Measurements from ENCODE around the gene EXOC6B. TPM values are rescaled to one million over a fixed set of nuclear protein-coding genes. Genes with fewer than 3 reads are reported as not detected.
A peak's percentile ranks its signal among the peaks of the same experiment; 100 is the strongest.

The EXOC6B gene
- total RNA-seq, 1 donor = 24.6 TPM

- peak overlapping the region; percentile 68 for H3K4me3 ChIP-seq (ENCODE audit: insufficient read depth, low read length)
- DNase-seq (ENCODE audit: insufficient read length, low spot score, missing footprints) = peak; percentile 95
- no peaks in the 10 kb centered on the region for H3K36me3 ChIP-seq (ENCODE audit: insufficient read depth, low read length)
- H2AFZ ChIP-seq (ENCODE audit: low read length) = no peak overlapping the region
- no peak for TF ChIP-seq CTCF (IDR thresholded peaks at IDR 0.05; ENCODE audit: extremely low read depth, low read depth, low read length)
- H3K9me3 ChIP-seq (ENCODE audit: low read depth, low read length) = no peaks in the 10 kb centered on the region
- no peak overlapping the region for H3K27ac ChIP-seq (ENCODE audit: low read depth, low read length)
- no peaks in the 10 kb centered on the region for H3K79me2 ChIP-seq (ENCODE audit: insufficient read depth, low read length)
- peaks cover 15% of the 10 kb centered on the region for H3K4me1 ChIP-seq (ENCODE audit: insufficient read depth, low read length)
- peaks cover 81% of the 10 kb centered on the region for H3K27me3 ChIP-seq (ENCODE audit: insufficient read depth, low read length)
- H4K20me1 ChIP-seq (ENCODE audit: insufficient read depth, low read length) = no peaks in the 10 kb centered on the region
- H3K4me2 ChIP-seq (ENCODE audit: insufficient read depth, low read length) = peak overlapping the region; percentile 78
Measured at GRCh38 chr2:72148003-72148836, 677.6 kb downstream of the EXOC6B start.

- Histone ChIP-seq H2AFZ (ENCODE audit: low read length) (no peak within 1 kb of the TSS), H3K9me3 (ENCODE audit: low read depth, low read length) (no peaks in the 10 kb centered on the region), H3K4me1 (ENCODE audit: insufficient read depth, low read length) (peaks cover 15% of the 10 kb centered on the region), H3K27me3 (ENCODE audit: insufficient read depth, low read length) (peaks cover 77% of the 10 kb centered on the region), H3K4me3 (ENCODE audit: insufficient read depth, low read length) (peak within 1 kb of the TSS; percentile 68), H3K4me2 (ENCODE audit: insufficient read depth, low read length) (peak within 1 kb of the TSS; percentile 78), H3K36me3 (ENCODE audit: insufficient read depth, low read length) (no peaks in the 10 kb centered on the region), H3K27ac (ENCODE audit: low read depth, low read length) (no peak within 1 kb of the TSS), H3K79me2 (ENCODE audit: insufficient read depth, low read length) (no peaks in the 10 kb centered on the region), H4K20me1 (ENCODE audit: insufficient read depth, low read length) (no peaks in the 10 kb centered on the region)
- TF ChIP-seq CTCF (IDR thresholded peaks at IDR 0.05; ENCODE audit: extremely low read depth, low read depth, low read length) = no peak
- peak; percentile 95 for DNase-seq (ENCODE audit: insufficient read length, low spot score, missing footprints)
Measured at GRCh38 chr2:72147303-72147971, 678.4 kb downstream of the EXOC6B start, which contains the start of gene CYP26B1. Gene CYP26B1, minus strand, starts transcription at chr2:72147862. Its CDS starts 28 bp downstream, at chr2:72147834.

- Histone ChIP-seq H4K20me1 (ENCODE audit: insufficient read depth, low read length) (no peaks in the 10 kb centered on the region), H3K4me2 (ENCODE audit: insufficient read depth, low read length) (no peak overlapping the region), H3K27ac (ENCODE audit: low read depth, low read length) (no peak overlapping the region), H3K4me3 (ENCODE audit: insufficient read depth, low read length) (no peak overlapping the region), H3K79me2 (ENCODE audit: insufficient read depth, low read length) (no peaks in the 10 kb centered on the region), H3K27me3 (ENCODE audit: insufficient read depth, low read length) (peaks cover 76% of the 10 kb centered on the region), H2AFZ (ENCODE audit: low read length) (no peak overlapping the region), H3K9me3 (ENCODE audit: low read depth, low read length) (no peaks in the 10 kb centered on the region), H3K4me1 (ENCODE audit: insufficient read depth, low read length) (peaks cover 15% of the 10 kb centered on the region), H3K36me3 (ENCODE audit: insufficient read depth, low read length) (no peaks in the 10 kb centered on the region)
- DNase-seq (ENCODE audit: insufficient read length, low spot score, missing footprints) = peak; percentile 89
- TF ChIP-seq CTCF (IDR thresholded peaks at IDR 0.05; ENCODE audit: extremely low read depth, low read depth, low read length) = no peak
Measured at GRCh38 chr2:72146347-72147302, 679.2 kb downstream of the EXOC6B start.

All from osteoblast (primary cell).